Activated CD8-positive, alpha-beta memory T cell treated with anti-CD3 and anti-CD28 coated beads, Interleukin-2, amount 50 U/mL, for 24 hours (primary cell): ENCODE data around the gene ABTB2.

Experiments
- DNase-seq: peaks from one replicate; pipeline ENCODE4 v3.0.0-alpha.2; 2020; ENCODE audit errors: extremely low read depth

Gene ABTB2

DNA sequence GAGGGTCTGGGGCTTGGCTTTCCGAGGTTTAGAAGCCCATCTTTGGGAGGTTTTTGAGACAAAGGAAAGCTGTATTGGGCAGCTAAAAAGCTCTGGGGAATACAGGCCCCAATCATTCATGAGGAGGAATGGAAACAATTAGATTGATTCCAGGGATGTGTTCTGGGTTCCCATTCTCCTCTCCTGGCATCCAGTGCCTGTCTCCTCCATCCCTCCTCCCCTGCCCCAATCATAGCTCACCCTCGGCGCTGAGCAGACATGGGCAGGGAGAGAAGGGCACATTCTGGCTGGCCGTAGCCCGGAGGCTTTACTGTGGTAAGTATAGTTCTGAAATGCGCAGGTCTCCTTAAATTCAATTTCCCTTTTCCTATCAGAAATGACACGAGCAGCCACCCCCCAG is 42.4 kb downstream of the ABTB2 start:
- DNase-seq: no peak

DNA sequence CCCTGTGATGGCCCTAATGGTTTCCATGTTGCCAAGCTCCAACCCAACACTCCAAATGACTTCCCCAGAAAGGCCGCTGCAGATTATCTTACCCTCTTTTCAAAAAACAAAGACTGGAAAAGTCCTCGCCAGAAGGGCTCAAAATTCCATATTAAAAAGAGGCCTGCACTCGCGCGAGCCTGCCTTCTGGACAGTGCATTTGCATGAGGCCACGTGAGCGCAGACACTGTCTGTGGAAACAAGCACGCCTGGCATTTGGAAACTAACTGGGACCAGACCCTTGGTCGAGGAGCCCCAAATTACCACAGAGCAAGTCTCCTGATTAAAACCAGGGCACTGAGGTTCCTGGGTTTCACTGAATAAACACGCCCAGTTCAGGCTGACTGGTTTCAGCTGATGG is 42.9 kb downstream of the ABTB2 start:
- DNase-seq: no peak

DNA sequence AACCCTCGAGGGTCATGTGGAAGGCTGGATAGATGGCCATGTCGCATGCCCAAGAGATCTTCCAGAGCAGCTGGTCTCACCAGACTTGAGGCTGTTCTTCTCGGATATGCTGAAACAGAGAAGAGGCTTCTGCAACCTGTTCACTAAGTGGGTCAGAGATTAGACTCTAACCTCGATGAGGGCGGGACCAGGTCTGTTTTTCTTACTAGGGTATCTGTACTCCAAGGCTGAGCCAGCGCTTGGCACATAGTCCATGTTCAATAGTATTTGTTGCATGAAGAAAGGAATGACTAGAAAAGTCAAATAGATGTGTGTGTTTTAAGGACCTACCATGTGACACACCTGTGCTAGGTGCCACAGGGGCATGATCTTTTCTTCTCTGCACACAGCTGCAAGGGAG is 43.6 kb downstream of the ABTB2 start:
- no peak for DNase-seq

DNA sequence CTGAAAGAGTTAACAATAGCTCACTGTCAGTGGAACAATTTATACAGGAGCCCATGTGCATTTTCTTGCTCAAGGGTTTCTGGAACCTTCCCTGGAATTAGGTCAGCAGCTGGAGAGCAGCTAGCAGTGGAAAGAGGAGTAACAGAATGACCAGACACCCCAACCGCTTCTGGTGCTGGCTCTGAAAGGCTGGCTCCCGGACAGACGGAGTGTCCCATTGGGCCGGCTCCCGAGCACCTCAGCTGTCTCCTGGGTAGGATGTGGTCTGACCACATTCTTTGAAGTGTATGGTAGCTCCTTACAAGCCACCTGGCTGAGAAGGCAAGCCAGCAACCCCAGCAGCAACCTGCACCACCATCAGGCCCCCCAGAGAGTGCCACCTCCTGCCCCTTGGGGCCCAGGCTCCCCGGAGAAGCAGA is 44.7 kb downstream of the ABTB2 start:
- no peak for DNase-seq

DNA sequence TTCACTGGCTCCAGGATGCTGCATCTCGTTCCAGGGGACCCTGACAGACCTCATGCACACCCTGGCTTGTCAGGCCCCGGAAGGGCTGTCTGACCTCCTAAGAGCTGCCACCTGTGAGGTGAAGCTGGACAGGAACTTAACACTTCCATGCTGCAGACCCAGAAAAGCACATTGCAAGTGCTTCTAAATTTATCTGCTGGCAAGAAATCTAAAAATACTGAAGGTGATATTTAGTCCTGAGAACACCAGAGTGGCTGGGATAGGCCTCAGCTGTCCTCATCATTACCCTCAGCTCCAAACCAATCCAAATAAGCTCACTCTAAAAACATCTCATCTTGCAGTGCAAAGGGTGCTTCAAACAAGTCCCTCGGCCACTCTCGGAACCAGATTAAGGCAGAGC is 46.7 kb downstream of the ABTB2 start:
- no peak for DNase-seq

DNA sequence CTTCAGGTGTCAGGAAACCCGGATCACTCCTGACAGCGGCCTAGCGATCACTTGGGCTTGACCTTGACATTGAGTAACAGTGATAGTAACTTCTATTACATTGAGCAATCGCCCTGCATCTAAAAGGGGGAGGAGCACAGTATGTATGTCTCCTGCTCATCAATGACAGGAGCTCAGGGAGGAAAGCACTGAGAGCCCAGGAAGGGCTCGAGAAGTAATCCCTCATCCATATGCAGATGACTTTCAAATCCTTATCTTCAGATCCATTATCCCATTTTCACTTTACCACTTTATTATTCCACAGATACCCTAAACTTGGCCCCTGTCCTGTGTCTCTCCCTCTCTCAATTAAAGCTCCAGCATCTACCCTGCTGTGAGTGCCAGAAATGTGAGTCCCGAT is 47.8 kb downstream of the ABTB2 start:
- DNase-seq: no peak

DNA sequence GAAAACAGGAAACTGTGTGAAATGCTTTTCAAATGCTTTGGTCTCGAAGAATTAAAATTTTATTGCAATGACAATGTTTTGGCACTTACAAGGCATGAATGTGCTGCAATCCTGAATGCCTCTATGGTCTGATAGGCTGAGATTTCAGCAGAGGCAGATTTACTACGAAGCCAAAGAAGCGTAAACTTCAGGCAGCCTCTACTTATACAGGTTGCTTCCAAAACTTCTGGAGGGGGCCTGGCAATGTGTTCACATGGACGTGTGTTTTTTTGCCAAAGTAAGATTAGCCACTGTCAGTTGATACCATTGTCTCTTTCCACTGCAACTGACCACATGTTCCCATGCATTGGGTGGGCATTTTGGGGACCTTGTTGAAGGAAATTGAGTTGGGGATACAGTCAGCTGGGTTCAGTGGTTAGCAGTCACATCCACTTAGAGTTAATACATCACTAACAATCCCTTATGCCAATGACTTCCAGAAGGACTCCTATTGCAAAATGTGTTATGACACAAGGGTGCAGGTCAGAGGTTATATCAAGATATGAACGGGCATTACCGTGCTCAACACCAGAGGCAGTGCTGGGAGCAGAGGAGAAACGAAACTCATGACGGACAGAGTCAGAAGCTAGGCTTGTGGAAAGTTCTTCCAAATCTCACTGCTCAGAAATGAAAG is 48.8 kb downstream of the ABTB2 start:
- DNase-seq: no peak

DNA sequence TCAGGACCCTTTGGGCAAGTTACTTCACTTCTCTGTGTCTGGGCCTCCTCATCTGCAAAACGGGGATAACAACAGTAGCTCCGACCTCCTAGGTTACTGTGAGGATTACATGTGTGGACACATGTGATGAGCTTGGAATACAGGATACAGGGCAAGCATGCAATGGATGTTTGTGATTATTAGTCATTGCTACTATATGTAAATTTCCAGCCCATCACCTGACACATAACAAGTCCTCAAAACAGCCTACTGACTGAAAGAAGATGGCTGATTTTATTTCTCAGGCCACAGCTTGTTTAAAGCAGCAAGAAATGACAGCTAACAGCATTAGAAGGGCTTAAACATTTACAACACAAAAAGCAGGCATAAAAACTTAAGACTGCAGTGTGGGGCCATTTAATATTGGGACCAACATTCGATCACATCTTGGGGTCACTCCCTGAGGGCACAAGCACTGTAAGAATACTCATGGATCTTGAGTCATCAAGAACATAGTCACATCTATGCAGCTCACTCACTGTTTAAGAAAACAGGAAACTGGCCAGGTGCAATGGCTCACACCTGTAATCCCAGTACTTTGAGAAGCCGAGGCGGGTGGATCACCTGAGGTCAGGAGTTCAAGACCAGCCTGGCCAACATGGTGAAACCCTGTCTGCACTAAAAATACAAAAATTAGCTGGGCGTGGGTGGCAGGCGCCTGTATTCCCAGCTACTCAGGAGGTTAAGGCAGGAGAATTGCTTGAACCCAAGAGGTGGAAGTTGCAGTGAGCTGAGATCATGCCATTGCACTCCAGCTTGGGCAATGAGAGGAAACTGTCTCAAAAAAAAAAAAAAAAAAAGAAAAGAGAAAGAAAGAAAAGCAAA is 49.5 kb downstream of the ABTB2 start:
- no peak for DNase-seq

DNA sequence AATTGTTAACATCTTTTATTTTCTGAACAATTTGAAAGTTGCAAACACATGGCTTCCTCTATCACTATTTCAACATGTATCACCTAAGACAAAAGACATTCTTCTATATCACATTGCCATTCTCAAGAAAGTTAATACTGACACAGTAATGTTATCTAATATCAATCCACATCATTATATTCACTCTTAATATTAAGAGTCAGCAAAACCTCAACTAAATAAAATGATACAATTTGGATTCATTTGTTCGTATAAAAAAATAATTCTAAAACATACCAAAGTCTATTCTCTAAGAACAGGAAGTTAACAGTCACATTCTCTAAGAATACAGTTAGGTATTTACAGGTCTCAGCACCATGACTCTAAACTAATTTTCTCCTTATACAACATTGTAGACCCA is 52.0 kb downstream of the ABTB2 start:
- DNase-seq: no peak

DNA sequence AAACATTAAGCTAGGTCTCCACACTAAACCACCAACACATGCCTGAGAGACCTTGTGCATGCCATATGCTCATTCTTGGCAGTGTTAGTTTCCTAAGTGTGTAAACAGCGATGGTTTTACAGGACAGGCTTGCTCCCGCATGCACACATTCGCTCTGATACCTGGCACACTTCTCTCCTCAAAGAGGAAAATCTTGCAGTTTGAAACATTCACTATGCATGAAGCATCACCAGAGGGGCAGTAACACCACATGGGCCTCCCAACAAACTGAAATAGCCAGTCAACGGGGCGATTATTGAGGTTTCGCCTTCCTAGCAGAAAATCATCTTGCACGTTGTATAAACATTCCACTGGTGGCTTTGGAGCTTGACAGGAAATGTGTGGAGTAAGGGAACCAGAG is 52.6 kb downstream of the ABTB2 start:
- no peak for DNase-seq

DNA sequence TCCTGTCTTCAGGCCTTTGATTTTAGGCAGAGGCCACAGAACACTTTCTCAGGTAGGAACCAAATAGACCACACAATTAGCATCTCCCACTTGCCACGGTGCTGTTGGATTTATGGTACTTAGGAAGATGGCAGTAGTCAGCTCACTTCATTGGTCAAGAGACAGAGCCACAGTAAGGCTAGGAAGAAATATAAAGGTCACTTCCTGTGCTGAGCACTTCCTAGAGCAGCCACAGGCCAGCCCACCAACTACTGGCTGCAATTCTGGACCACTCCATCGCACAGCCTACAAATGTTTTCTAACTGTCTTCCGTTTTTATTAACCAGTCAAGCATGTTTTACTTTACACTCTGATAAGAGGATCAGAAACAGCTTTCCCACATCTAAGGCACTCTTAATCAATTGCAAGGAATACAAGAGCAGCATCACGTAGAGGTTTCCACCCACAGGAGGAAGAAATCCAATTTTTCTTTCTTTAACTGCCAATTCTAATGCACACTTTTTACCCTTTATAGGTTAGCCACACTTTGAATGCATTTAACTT is 54.7 kb downstream of the ABTB2 start:
- DNase-seq: no peak

DNA sequence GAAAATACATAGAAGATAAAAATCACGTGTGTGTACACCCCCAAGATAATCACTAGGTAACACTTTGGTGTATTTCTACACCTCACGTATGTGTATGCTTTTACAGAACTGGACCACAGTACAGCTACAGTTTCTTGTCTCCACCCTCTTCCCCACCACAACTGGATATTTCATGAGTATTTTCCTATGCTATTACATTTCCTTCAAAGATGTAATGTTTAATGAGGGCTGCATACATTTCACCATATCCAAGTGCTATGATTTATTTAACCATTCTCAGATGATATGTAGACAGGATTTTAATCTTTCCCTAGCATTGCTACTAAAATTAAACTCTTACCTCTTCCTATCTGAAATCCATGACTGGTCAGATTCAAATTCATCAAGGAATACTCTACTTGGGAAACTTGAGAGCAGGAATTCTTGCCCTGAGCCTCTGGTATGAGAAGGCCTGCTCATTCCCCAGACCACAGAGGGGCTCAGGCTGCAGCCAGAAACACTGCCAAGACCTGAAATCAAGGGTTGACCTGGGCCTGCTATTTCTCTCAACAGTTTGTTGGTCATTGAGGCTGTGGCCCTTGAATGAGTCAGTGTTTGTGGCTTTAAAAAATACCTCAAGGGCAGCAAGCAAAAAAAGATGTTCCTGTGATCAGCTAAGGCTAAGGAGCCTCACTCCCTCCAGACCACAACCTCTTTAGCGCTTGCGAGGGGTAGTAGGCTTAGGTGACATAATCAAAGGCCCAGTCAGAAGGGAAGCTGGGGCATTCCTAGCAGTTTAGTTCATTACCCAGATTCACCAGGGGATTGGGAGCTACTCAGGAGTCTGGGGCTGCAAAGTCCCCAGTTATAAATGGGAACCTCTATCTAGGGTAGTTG is 55.5 kb downstream of the ABTB2 start:
- DNase-seq: no peak

DNA sequence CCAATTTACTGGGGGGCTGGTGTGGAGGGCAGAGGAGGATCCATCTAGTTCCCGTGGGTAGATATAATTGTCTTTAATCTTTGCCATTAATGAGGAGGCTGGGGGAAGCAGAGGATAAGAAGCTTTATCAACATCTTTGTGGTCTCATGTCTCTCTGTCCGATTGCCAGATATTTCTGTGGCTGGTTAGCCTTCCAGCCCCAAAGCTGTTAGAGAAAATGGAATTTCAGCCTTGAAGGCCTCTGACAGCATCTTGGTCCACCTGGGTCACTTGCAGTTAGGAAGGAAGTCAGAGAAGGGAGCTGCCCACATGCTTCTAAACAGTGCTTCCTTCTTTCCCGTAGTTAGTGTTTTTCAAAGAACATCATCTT is 56.9 kb downstream of the ABTB2 start:
- DNase-seq: no peak

DNA sequence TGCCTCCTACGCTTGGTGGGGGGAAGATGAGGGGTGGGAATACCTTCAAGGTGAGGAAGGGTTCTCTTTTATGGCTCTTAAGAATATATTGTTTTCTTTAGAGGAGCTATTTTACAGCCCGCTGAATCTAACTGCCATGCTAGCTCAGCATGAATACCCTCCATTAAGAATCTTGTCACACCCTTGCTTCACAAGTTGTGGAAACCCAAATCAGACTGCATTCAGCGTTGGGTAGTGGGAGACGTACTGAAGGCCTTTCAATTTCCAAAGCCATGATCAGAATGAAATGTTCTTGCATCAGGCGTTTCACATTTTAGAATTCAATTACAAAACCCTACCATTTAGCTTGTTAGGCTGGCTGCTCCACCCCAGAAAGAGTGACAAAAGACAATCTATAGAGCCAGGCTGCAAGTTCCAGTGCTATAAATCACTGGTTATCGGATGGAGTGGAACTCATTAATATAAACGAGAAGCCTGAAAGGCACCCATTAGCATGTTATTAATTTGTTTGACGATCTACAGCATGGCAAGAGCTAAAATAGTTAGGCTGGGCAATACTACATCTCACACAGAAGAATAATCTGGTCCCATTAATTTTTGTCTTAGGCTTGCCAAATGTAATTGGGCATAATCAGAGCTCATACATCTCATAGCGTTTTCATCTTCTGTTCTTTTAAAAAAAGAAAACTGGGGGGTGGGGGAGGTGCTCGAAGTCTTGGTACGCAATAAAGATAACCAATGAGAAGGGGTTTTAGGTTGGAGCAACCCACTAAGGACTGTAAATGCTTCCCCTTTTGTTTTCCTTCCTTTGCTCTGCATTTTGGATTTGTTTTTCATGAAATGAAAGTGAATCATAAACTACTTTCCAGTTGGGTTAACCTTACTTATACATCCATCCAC is 57.5 kb downstream of the ABTB2 start:
- DNase-seq: no peak

DNA sequence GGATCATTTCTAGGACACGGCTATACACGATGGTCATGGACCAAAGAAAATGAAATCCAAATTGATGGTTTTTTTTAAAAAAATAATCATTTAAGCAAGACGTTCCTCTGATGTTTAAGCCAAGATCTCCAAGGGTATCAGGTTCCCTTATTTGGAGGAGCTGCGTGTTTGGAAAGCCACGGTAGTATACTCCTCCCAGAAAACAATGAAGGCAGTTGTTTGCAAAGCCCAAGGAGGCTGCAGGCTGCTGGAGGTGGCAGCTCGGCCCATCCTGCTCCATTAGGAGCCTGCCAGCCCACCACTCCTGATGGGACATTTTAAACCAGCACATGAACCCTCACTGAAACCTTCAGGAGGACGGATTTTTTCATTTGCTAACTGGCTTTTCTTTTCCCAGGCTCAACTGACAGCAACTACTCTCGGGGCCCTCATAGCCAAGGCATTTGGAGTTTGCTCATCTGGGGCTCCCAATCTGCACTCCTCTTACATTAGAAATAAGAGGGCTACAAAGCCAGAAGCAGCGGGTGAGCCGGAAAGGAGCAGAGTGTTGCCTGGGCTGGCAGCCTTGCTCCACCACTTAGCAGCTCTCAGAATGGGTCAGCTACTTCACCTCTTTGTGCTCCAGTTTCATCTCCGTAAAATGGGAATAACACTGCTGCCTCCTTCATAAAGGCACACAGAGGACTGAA is 58.4 kb downstream of the ABTB2 start:
- no peak for DNase-seq

DNA sequence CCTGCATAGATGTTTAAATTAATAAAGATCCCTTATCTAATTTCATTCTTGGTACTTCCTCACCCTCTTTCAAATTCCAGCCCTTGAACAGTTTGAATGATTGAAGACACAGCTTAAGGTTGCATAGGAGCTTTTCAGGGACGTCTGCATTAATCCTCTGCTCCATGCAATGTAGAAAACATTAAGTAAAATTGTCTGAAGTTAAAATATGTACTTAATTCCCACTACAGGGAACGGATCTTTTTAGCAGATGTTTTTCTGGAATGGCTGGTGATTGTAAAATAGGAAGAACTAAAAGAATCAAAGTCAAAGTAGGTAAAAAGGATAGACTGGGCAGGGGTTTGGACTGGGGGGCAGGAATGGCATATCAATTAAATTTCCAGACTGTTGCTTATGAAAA is 58.9 kb downstream of the ABTB2 start:
- DNase-seq: no peak

DNA sequence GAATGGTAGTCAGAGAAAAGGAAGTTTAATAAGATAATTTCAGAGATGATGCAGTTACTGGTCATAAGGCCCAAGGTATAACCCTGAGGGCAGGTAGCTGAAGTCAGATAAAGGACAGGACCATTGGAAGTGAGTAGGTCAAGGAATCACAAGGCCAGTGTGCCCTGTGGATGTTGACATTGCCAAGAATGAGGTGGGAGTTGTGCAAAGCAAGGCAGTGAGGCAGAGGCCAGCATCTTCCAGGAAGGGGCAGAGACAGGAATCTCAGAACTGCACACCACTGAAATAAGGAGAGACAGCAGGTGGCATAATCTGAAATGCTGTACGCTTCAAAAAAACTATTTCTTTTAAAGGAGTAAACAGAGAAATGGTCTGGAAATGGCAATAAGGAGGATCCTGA is 61.4 kb downstream of the ABTB2 start:
- DNase-seq: no peak

DNA sequence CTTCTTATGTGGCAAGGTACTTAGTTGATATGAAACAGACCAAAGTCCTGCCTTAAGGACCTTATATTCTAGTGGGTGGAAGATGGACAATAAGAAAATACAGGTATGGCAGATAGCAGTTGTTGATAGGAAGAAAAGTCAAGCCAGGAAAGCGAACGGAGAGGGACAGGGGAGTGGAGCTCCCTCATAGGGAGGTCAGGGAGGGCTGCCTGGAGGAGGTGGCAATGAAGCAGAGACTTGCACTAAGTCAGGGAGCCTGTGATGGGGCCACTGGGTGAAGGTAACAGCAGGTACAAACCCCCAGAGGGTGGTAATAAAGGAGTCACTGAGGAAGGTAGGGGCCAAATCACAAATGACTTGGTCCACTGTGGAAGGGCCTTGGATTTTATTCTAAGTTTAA is 65.3 kb downstream of the ABTB2 start:
- DNase-seq: no peak

DNA sequence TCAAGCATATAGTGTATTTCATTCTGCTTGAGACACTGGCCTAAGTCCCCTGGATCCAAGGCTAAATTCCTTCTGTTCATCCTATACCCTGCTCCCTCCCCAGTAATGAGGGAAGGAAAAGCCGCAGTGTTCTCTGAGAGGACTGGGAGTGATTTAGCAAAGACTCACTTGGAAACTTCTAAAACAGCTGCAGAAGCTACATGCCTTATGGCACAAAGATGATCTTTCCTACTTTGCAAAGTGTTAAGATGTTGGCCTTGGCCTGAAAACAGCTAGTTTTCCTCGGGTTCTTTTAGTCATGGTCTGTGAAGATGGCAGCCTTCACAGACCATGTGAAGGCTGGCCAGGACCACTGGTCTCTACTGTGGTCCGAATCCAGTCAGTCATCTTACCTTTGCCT is 65.7 kb downstream of the ABTB2 start:
- no peak for DNase-seq

DNA sequence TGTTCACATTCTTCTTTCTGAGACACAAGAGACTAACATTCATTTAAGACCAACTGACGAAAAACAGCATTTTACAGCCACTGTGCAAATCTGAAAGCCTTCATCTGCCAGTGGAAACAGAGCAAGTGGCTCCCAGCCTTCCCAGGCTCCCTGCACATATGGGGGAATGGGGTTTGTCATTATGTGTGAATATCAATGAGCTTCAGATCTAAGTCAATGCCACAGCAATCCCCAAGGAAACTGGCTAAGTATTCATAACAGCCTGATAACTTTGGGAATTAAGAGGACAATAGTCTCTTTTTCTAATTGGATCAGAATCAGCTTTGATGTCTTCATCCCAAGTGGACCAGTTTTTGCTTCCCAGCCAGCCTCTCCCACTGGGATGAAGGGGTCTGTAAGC is 66.9 kb downstream of the ABTB2 start:
- no peak for DNase-seq

DNA sequence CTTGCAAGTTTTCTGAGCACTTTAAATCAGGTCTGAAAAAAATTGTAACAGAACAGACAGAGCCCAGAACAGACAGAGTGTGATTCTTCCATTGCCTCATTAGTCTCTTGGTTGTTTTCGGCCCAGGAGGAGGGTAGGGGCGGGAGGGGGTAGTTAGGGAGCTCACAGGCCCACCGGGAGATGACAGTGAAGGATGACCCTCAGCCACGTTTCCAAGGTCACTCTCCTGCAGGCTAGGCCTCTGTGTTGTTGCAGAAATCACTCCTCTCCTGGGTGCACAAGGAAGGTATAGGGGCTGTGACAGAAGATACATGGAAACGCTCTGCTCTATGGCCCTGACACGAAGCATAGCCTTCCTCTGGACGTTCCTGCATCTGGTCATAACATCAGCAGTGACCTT is 69.3 kb downstream of the ABTB2 start:
- DNase-seq: no peak
